Memory B cell (primary cell): ENCODE results near the gene ERCC8.
"Not testable (repeated sequence)": the region's sequence is repeated elsewhere in the genome, so short reads cannot be mapped to it uniquely, and the experiment has no call there.

Source experiments
- ATAC-seq: fragments of 150-1000 bp; cut with Tn5 transposase; 2 replicates; pipeline ENCODE4 v1.10.0; 2021; ENCODE audit warnings: low read depth, mild to moderate bottlenecking, moderate library complexity
- DNase-seq, 2 donors: peaks; one replicate each; pipeline ENCODE4 v3.0.0; 2022; ENCODE audit warnings: low spot score in 2 of 2
- H3K27ac Mint-ChIP-seq: one replicate; pipeline ENCODE4 v1.8.0; 2022; ENCODE audit warnings: mild to moderate bottlenecking, moderate library complexity, mixed read lengths
- H3K27me3 Mint-ChIP-seq: one replicate; pipeline ENCODE4 v1.8.0; 2022; ENCODE audit warnings: mixed read lengths
- H3K36me3 Mint-ChIP-seq: one replicate; pipeline ENCODE4 v1.8.0; 2022; ENCODE audit warnings: mild to moderate bottlenecking, mixed read lengths
- H3K4me1 Mint-ChIP-seq: one replicate; pipeline ENCODE4 v1.8.0; 2022; ENCODE audit warnings: mixed read lengths
- H3K4me3 Mint-ChIP-seq: one replicate; pipeline ENCODE4 v1.8.0; 2022; ENCODE audit warnings: mild to moderate bottlenecking, moderate library complexity, mixed read lengths
- H3K9me3 Mint-ChIP-seq: one replicate; pipeline ENCODE4 v1.8.0; 2022; ENCODE audit warnings: mixed read lengths

Gene ERCC8, protein sequence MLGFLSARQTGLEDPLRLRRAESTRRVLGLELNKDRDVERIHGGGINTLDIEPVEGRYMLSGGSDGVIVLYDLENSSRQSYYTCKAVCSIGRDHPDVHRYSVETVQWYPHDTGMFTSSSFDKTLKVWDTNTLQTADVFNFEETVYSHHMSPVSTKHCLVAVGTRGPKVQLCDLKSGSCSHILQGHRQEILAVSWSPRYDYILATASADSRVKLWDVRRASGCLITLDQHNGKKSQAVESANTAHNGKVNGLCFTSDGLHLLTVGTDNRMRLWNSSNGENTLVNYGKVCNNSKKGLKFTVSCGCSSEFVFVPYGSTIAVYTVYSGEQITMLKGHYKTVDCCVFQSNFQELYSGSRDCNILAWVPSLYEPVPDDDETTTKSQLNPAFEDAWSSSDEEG

DNA sequence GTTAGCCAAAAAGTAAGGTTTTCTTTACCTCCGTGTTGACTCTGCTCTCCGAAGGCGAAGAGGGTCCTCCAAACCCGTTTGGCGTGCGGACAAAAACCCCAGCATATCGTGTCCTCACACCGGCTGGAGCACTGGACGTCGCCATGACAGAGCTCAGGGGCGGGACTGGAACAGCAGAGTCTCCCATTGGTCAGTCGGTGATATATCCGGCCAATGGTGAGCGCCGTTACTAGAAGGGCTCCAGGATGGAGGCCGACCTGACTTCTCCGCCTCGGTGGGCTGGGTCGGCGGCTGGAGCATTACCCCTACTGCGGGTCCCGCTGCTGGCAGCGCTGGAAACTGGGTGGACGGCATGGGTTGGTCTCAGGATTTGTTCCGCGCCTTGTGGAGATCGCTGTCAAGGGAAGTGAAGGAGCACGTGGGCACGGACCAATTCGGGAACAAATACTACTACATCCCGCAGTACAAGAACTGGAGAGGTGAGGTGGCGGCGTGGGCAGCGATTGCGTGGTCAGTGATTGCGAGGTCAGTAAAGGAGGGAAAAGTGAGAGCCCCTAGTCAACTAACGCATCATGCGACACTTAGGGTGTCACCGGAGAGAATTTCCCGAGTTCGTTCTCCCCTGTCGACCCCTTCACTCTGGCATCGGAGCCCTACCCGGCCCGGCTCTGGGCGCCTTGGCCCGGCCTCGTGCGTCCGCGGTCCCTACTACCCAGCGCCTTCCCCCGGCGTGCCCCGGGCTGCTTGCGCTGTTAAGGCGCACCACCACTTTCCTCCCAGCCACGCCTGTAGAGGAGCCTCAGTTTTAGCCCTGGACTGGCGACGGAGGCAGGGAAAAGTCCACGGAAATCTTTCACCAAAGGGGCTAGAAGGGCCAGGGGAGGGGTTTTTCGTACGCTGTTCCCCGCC lies at the start of gene ERCC8, which contains the start of gene NDUFAF2:
TSS of gene ERCC8 (minus strand) at position 167 of the 909 bp plus-strand sequence. CDS start at position 105, 62 bp downstream.
TSS of gene NDUFAF2 (plus strand) at position 302 of the 909 bp plus-strand sequence. CDS start at position 353, 51 bp downstream.
- ATAC-seq: peak; percentile 96

DNA sequence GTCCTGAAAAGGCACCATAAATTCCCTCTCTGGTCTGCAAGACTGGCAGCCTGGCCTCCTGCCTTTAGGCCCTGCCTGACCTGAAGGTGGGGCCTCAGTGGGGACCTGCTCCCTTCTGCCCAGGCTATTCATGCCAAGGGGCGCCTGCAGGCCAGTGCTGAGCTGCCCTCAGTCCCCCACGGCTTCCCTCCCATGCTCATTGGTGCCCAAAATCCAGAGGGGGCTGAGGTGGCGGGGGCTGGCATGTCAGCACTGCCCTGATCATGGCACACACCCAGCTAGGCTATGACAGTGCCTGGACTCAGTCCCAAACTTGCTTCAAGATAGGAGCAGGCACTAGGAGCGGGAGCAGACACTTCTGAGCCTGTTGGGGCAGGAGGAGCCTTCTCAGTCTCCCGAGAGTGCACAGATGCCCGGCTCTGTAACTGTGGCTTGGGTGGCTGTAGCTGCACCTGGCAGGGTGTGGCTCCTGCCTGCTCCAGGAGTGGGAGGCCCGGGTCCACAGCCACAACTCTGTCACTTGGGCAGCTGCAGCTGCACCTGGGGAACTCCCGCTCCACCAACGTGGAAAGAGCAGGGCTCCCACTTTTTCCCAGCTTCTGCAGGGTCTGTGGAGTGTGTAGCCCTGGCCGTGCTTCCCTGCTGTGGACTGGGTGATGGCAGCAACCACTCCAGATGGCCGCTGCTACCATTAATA lies 49.2 kb upstream of the ERCC8 start:
- H3K9me3 Mint-ChIP-seq: peaks cover 14% of the 10 kb centered on the region
- DNase-seq (no peak), ATAC-seq (no peak)
- no peaks in the 10 kb centered on the region for H3K27me3 Mint-ChIP-seq
- peaks cover 25% of the 10 kb centered on the region for H3K36me3 Mint-ChIP-seq
- peaks cover 10% of the 10 kb centered on the region for H3K4me1 Mint-ChIP-seq
- H3K4me3 Mint-ChIP-seq: no peak overlapping the region
- H3K27ac Mint-ChIP-seq: no peak overlapping the region

More for the DNA sequence above, at the start of gene ERCC8, which contains the start of gene NDUFAF2:
- Mint-ChIP-seq H3K27ac (no peak within 1 kb of the TSS), H3K36me3 (peaks cover 2% of the 10 kb centered on the region), H3K4me3 (no peak within 1 kb of the TSS), H3K9me3 (no peaks in the 10 kb centered on the region), H3K27me3 (no peaks in the 10 kb centered on the region), H3K4me1 (peaks cover 12% of the 10 kb centered on the region)
- DNase-seq: peak; percentile 80 to 83

DNA sequence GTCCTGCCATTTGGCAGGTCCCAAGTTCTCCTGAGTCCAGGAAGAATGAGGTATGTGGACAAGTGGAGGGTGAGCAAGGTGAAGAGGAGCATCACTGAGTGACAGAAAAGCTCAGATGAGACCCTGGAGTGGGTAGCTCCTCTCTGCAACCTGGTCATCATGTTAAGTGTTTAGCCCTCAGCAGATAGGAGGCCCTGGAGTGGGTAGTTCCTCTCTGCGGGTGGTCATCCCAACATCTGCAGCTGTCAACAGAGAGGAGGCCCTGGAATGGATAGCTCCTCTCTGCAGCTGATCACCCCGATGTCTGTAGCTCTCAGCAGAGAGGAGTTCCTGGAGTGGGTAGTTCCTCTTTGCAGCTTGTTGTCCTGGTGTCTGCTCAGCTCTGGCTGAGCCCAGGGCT lies 48.6 kb upstream of the ERCC8 start:
- ATAC-seq: no peak
- no peak overlapping the region for H3K27ac Mint-ChIP-seq
- no peaks in the 10 kb centered on the region for H3K27me3 Mint-ChIP-seq
- H3K36me3 Mint-ChIP-seq: peaks cover 28% of the 10 kb centered on the region
- no peak for DNase-seq
- H3K9me3 Mint-ChIP-seq: peaks cover 14% of the 10 kb centered on the region
- no peak overlapping the region for H3K4me3 Mint-ChIP-seq
- peaks cover 10% of the 10 kb centered on the region for H3K4me1 Mint-ChIP-seq

DNA sequence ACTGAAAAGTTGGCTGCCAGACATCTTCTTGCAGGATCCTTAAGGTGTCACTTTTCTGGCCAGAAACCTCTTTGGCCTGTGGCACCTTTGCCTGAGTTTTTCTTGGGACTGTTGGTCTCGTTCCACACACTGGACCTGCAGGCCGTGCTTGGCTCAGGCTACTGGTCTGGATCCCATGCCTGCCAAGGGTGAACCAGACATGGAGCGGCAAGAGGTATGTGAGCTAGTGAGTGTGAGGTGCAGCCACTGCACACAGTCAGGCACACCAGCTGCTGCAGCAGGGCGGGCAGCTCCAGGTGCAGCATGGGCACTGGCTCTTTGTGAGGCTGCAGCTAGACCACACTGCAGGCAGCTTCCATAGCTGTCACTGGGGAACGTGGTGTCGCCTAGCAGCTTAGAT lies 48.0 kb upstream of the ERCC8 start:
- Mint-ChIP-seq H3K9me3 (peaks cover 14% of the 10 kb centered on the region), H3K27me3 (no peaks in the 10 kb centered on the region), H3K27ac (no peak overlapping the region), H3K4me3 (no peak overlapping the region), H3K36me3 (peaks cover 28% of the 10 kb centered on the region), H3K4me1 (peaks cover 11% of the 10 kb centered on the region)
- DNase-seq (no peak), ATAC-seq (no peak)

DNA sequence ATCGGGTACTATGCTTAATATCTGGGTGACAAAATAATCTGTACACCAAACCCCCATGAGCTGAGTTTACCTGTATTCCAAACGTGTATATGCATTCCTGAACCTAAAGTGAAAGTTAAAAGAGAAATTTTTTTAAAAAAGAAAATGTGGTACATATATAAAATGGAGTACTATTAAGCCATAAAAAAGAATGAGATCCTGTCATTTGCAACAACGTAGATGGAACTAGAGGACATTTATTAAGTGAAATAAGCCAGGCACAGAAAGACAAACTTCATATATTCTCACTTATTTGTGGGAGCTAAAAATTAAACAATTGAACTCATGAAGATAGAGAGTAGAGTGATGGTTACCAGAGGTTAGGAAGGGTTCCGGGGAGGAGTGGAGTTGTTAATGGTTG lies 44.9 kb upstream of the ERCC8 start:
- Mint-ChIP-seq H3K4me1 (peaks cover 11% of the 10 kb centered on the region), H3K4me3 (no peak overlapping the region), H3K27ac (no peak overlapping the region), H3K36me3 (peaks cover 40% of the 10 kb centered on the region), H3K27me3 (no peaks in the 10 kb centered on the region), H3K9me3 (peaks cover 24% of the 10 kb centered on the region)
- no peak for ATAC-seq
- DNase-seq: no peak

DNA sequence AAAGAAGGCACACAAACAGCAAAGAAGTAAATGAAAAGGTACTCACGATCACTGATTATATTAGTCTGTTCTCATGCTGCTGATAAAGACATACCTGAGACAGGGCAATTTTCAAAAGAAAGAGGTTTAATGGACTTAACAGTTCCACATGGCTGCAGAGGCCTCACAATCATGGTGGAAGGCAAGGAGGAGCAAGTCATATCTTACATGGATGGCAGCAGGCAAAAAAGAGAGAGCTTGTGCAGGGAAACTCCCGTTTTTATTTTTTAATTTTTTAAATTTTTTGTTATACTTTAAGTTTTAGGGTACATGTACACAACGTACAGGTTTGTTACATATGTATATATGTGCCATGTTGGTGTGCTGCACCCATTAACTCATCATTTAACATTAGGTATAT lies 37.3 kb upstream of the ERCC8 start:
- ATAC-seq: not testable (repeated sequence)
- H3K9me3 Mint-ChIP-seq: peaks cover 19% of the 10 kb centered on the region
- peaks cover 34% of the 10 kb centered on the region for H3K36me3 Mint-ChIP-seq

DNA sequence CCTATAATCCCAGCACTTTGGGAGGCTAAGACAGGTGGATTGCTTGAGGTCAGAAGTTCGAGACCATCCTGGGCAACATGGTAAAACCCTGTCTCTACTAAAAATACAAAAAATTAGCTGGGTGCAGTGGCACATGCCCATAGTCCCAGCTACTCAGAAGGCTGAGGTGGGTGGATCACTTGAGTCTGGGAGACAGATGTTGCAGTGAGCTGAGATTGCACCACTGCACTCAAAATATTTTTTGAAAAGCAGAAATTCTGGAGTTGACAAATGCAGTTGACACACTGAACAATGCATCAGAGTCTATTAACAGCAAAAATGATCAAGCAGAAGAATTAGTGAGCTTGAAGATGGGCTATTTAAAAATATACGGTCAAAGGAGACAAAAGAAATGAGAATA lies 35.6 kb upstream of the ERCC8 start:
- Mint-ChIP-seq H3K36me3 (peaks cover 25% of the 10 kb centered on the region), H3K9me3 (peaks cover 13% of the 10 kb centered on the region), H3K4me3 (no peak overlapping the region), H3K4me1 (peaks cover 2% of the 10 kb centered on the region), H3K27ac (no peak overlapping the region), H3K27me3 (no peaks in the 10 kb centered on the region)
- ATAC-seq: no peak
- DNase-seq: no peak

More for the DNA sequence above, 37.3 kb upstream of the ERCC8 start:
- H3K27ac Mint-ChIP-seq, H3K4me1 Mint-ChIP-seq, H3K27me3 Mint-ChIP-seq, H3K4me3 Mint-ChIP-seq, DNase-seq: not testable (repeated sequence)

DNA sequence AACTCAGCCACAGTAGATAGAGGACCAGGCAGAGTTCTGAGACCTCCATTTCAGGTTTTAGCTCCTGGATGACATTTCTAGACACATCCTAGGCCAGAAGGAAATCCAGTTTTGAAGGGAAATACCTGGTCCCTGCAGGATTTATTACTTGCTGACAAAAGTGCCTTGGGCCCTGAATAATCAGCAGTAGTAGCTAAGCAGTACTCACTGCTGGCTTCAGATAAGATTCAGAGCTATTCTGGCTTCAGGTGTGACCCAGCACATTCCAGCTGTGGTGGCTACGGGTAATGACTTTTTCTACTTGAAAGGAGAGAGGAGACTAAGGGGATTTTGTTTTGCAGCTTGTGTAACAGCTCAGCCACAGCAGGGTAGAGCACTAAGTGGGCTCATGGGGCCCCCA lies 34.1 kb upstream of the ERCC8 start:
- H3K4me1 Mint-ChIP-seq: peaks cover 2% of the 10 kb centered on the region
- peaks cover 18% of the 10 kb centered on the region for H3K36me3 Mint-ChIP-seq
- no peak overlapping the region for H3K27ac Mint-ChIP-seq

DNA sequence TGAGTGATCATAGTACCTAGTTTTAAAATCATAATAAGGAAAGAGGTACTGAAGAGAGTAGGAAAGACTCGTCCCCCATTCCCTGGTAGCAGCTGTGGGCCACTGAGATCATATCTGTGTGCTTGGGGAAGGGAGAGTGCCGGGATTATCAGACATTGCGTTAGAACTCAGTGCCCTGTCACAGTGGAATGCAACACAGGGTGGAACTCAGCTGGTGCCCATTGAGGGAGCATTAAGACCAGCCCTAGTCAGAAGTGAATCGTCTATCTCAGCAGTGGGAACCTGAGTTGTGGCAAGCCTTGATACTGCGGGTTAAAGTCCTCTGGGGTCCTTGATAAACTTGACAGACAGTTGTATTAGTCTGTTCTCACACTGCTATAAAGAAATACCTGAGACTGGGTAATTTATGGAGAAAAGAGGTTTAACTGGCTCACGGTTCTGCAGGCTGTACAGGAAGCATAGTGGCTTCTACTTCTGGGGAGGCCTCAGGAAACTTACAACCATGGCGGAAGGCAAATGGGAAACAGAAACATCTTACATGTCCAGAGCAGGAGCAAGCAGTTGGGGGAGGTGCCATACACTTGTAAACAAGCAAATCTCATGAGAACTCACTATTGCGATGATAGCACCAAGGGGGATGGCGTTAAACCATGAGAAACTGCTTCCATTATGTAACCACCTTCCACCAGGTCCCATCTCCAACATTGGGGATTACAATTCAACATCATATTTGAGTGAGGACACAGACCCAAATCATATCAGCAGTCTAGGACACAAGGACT lies 33.3 kb upstream of the ERCC8 start:
- H3K4me1 Mint-ChIP-seq: peaks cover 5% of the 10 kb centered on the region
- DNase-seq (no peak), ATAC-seq (no peak)
- H3K36me3 Mint-ChIP-seq: peaks cover 18% of the 10 kb centered on the region
- H3K4me3 Mint-ChIP-seq: no peak overlapping the region
- H3K9me3 Mint-ChIP-seq: peaks cover 9% of the 10 kb centered on the region
- no peak overlapping the region for H3K27ac Mint-ChIP-seq
- no peaks in the 10 kb centered on the region for H3K27me3 Mint-ChIP-seq

More for the DNA sequence above, 34.1 kb upstream of the ERCC8 start:
- Mint-ChIP-seq H3K4me3 (no peak overlapping the region), H3K9me3 (peaks cover 9% of the 10 kb centered on the region), H3K27me3 (no peaks in the 10 kb centered on the region)
- no peak for DNase-seq
- ATAC-seq: no peak

DNA sequence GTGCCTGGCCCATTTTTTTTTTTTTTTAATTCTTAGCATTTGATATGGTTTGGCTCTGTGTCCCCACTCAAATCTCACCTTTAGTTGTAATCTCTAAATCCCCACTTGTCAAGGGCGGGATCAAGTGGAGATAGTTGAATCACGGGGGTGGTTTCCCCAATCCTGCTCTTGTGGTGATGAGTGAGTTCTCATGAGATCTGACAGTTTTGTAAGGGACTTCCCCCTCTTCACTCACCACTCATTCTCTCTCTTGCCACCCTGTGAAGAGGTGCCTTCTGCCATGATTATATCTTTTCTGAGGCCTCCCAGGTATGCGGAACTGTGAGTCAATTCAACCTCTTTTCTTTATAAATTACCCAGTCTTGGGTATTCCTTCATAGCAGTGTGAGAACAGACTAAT lies 27.4 kb upstream of the ERCC8 start:
- H3K27ac Mint-ChIP-seq: peak overlapping the region; percentile 45
- peak; percentile 76 for ATAC-seq
- H3K9me3 Mint-ChIP-seq: peaks cover 22% of the 10 kb centered on the region
- H3K4me1 Mint-ChIP-seq: peaks cover 5% of the 10 kb centered on the region
- peaks cover 20% of the 10 kb centered on the region for H3K36me3 Mint-ChIP-seq
- no peak overlapping the region for H3K4me3 Mint-ChIP-seq
- no peaks in the 10 kb centered on the region for H3K27me3 Mint-ChIP-seq
- no peak for DNase-seq

DNA sequence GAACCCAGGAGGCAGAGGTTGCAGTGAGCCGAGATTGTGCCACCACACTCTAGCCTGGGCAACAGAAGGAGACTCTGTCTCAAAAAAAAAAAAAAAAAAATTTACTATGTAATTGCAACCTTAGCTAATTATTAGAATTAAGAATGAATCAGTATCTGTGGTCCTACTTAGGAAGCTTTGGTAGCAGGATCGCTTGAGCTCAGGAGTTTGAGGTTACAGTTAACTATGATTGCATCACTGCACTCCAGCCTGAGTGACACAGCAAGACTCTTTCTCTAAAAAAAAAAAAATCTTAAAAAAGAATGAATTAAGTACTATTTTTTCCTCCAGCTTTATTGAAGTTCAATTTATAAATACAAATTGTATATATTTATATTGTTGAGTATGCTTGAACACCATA lies 16.8 kb upstream of the ERCC8 start:
- ATAC-seq (no peak), DNase-seq (no peak)
- Mint-ChIP-seq H3K27me3 (no peaks in the 10 kb centered on the region), H3K4me1 (peaks cover 11% of the 10 kb centered on the region), H3K9me3 (peaks cover 8% of the 10 kb centered on the region), H3K36me3 (peaks cover 16% of the 10 kb centered on the region), H3K4me3 (no peak overlapping the region), H3K27ac (no peak overlapping the region)

DNA sequence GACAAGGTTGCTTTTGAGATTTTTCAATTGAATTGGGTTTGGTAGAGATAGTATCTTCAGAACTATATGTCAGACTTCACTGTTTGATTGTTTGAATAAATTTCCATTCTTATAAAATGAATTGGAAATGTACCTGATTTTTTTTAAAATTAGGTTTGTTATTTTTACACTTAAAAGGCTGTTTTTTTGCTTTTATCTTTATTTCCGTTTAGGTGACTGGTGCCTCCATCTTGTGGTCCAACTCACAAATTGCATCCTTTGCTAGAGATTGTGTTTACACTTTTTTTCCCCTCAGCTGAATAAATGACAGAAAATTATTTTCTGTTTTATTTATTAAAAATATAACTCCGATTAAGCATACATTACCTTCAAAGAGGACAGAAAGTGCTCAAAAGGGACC lies 15.7 kb upstream of the ERCC8 start:
- no peak for ATAC-seq

DNA sequence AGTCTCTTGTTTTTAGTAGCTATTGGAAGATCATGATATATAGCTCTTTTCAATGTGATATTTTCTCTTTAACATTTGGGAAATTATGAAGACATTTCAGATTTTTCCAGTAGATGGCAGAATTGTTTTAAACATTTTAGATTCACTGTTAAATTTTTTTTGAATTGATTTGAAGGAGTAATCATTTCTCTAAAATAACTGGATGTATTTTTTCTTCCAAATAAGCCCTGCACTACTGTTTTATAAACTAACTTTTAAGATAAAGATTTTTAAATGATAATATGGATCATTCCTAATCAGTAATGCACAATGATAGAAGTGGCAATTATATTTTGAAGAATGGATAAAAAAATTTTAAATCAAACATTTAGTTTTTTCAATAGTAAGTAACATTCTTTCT lies 14.3 kb upstream of the ERCC8 start:
- no peak overlapping the region for H3K27ac Mint-ChIP-seq
- no peak overlapping the region for H3K4me3 Mint-ChIP-seq
- H3K4me1 Mint-ChIP-seq: peaks cover 3% of the 10 kb centered on the region
- DNase-seq: no peak
- H3K36me3 Mint-ChIP-seq: peaks cover 2% of the 10 kb centered on the region
- peaks cover 2% of the 10 kb centered on the region for H3K9me3 Mint-ChIP-seq
- ATAC-seq: no peak
- no peaks in the 10 kb centered on the region for H3K27me3 Mint-ChIP-seq

More for the DNA sequence above, 15.7 kb upstream of the ERCC8 start:
- Mint-ChIP-seq H3K36me3 (peaks cover 12% of the 10 kb centered on the region), H3K4me3 (no peak overlapping the region), H3K9me3 (peaks cover 2% of the 10 kb centered on the region), H3K4me1 (peaks cover 8% of the 10 kb centered on the region), H3K27ac (no peak overlapping the region), H3K27me3 (no peaks in the 10 kb centered on the region)
- DNase-seq: no peak
